Mesendoderm (in vitro differentiated cells): ENCODE results near the gene NUPR1.

Experiments
- DNase-seq: peaks from one replicate; pipeline ENCODE4 v3.0.0; 2013
- H2AK5ac ChIP-seq: 2 replicates; pipeline ENCODE4 v1.6.1; 2013; ENCODE audit warnings: low read length, inconsistent platforms
- H2BK120ac ChIP-seq: 2 replicates; pipeline ENCODE4 v1.6.1; 2013; ENCODE audit warnings: low read depth, mild to moderate bottlenecking, low read length, moderate library complexity, mixed read lengths
- H2BK15ac ChIP-seq: replicated peaks from 2 replicates; pipeline ENCODE4 v1.6.1; 2013; ENCODE audit warnings: low read depth, mild to moderate bottlenecking, moderate library complexity
- H2BK5ac ChIP-seq: 2 replicates; pipeline ENCODE4 v1.6.1; 2013; ENCODE audit warnings: low read length, inconsistent platforms
- H3K18ac ChIP-seq: 2 replicates; pipeline ENCODE4 v1.6.1; 2013; ENCODE audit warnings: mild to moderate bottlenecking, low read length, mixed read lengths
- H3K23ac ChIP-seq: one replicate; pipeline ENCODE4 v1.6.1; 2013; ENCODE audit warnings: low read length
- H3K27ac ChIP-seq: 2 replicates; pipeline ENCODE4 v1.5.1; 2013; ENCODE audit warnings: low read depth, mild to moderate bottlenecking, inconsistent platforms, low read length, moderate library complexity
- H3K27me3 ChIP-seq: 2 replicates; pipeline ENCODE4 v1.6.1; 2013; ENCODE audit warnings: low read length, control low read depth, mild to moderate bottlenecking, inconsistent platforms; ENCODE audit not compliant: insufficient read depth, poor library complexity
- H3K36me3 ChIP-seq: 2 replicates; pipeline ENCODE4 v1.6.1; 2013; ENCODE audit warnings: low read length, inconsistent platforms; ENCODE audit not compliant: control insufficient read depth, insufficient read depth
- H3K4ac ChIP-seq: one replicate; pipeline ENCODE4 v1.6.1; 2013; ENCODE audit warnings: low read depth, mild to moderate bottlenecking, low read length, moderate library complexity
- H3K4me1 ChIP-seq: 2 replicates; pipeline ENCODE4 v1.6.1; 2013; ENCODE audit warnings: low read depth, low read length, inconsistent platforms; ENCODE audit not compliant: control insufficient read depth
- H3K4me2 ChIP-seq: 2 replicates; pipeline ENCODE4 v1.6.1; 2013; ENCODE audit warnings: low read length
- H3K4me3 ChIP-seq: 2 replicates; pipeline ENCODE4 v1.5.1; 2013; ENCODE audit warnings: mild to moderate bottlenecking, low read length
- H3K56ac ChIP-seq: one replicate; pipeline ENCODE4 v1.6.1; 2013; ENCODE audit warnings: low read length
- H3K79me1 ChIP-seq: 2 replicates; pipeline ENCODE4 v1.6.1; 2013; ENCODE audit warnings: low read length, inconsistent platforms
- H3K79me2 ChIP-seq: 2 replicates; pipeline ENCODE4 v1.6.1; 2013; ENCODE audit warnings: mild to moderate bottlenecking, low read length; ENCODE audit not compliant: control insufficient read depth, insufficient read depth
- H3K9ac ChIP-seq: 2 replicates; pipeline ENCODE4 v1.6.1; 2013; ENCODE audit warnings: low read length, inconsistent platforms
- H4K5ac ChIP-seq: one replicate; pipeline ENCODE4 v1.6.1; 2013; ENCODE audit warnings: low read length
- H4K8ac ChIP-seq: one replicate; pipeline ENCODE4 v1.6.1; 2013; ENCODE audit warnings: low read depth, mild to moderate bottlenecking, control low read depth, low read length, moderate library complexity
- WGBS: extraction: QIAGEN DNeasy Blood & Tissue Kit; methylation state at CpG from one replicate; pipeline ENCODE4 v1.1.7; 2013; ENCODE audit warnings: low lambda C conversion rate, missing lambda C conversion rate; ENCODE audit not compliant: insufficient coverage; ENCODE audit errors: extremely low coverage; 5-methylcytosine and 5-hydroxymethylcytosine counted together

Gene NUPR1

GRCh38 chr16:28496844-28497243, 41.9 kb downstream of the NUPR1 start:
- no peak overlapping the region for H3K56ac ChIP-seq
- H3K4me1 ChIP-seq, result no peaks in the 10 kb centered on the region
- no peaks in the 10 kb centered on the region for H3K36me3 ChIP-seq
- WGBS, result no CpG with 5 or more reads among the region's 19 CpGs
- H3K23ac ChIP-seq, result no peak overlapping the region
- no peak for DNase-seq
- no peak overlapping the region for H4K5ac ChIP-seq
- no peak overlapping the region for H2BK120ac ChIP-seq
- H3K27me3 ChIP-seq, result no peaks in the 10 kb centered on the region
- H3K4ac ChIP-seq, result no peak overlapping the region
- H3K79me1 ChIP-seq, result no peaks in the 10 kb centered on the region
- no peak overlapping the region for H3K4me3 ChIP-seq
- no peak overlapping the region for H4K8ac ChIP-seq
- H3K18ac ChIP-seq, result no peak overlapping the region
- no peak overlapping the region for H3K4me2 ChIP-seq
- no peak overlapping the region for H2AK5ac ChIP-seq
- H3K79me2 ChIP-seq, result no peaks in the 10 kb centered on the region
- no peak overlapping the region for H2BK15ac ChIP-seq
- H3K27ac ChIP-seq, result no peak overlapping the region
- no peak overlapping the region for H3K9ac ChIP-seq
- H2BK5ac ChIP-seq, result no peak overlapping the region

GRCh38 chr16:28495795-28496749, 42.7 kb downstream of the NUPR1 start:
- H3K79me2 ChIP-seq, result no peaks in the 10 kb centered on the region

GRCh38 chr16:28495098-28495793, 43.5 kb downstream of the NUPR1 start:
- no peak overlapping the region for H3K23ac ChIP-seq
- no peak overlapping the region for H2BK120ac ChIP-seq
- H2BK5ac ChIP-seq, result no peak overlapping the region
- no peak overlapping the region for H2BK15ac ChIP-seq
- H4K5ac ChIP-seq, result no peak overlapping the region
- no peaks in the 10 kb centered on the region for H3K36me3 ChIP-seq
- H3K56ac ChIP-seq, result no peak overlapping the region
- no peaks in the 10 kb centered on the region for H3K79me1 ChIP-seq
- H3K9ac ChIP-seq, result no peak overlapping the region
- no peak overlapping the region for H3K27ac ChIP-seq
- H3K4me1 ChIP-seq, result no peaks in the 10 kb centered on the region
- H3K79me2 ChIP-seq, result no peaks in the 10 kb centered on the region
- WGBS, result no CpG with 5 or more reads among the region's 13 CpGs
- H3K4ac ChIP-seq, result no peak overlapping the region
- DNase-seq, result no peak
- no peaks in the 10 kb centered on the region for H3K27me3 ChIP-seq
- H3K18ac ChIP-seq, result no peak overlapping the region
- H3K4me2 ChIP-seq, result no peak overlapping the region
- H4K8ac ChIP-seq, result no peak overlapping the region
- no peak overlapping the region for H3K4me3 ChIP-seq
- H2AK5ac ChIP-seq, result no peak overlapping the region

More at GRCh38 chr16:28495795-28496749, 42.7 kb downstream of the NUPR1 start:
- Histone ChIP-seq H3K56ac (no peak overlapping the region), H3K4me2 (no peak overlapping the region), H2BK120ac (no peak overlapping the region), H3K4me1 (no peaks in the 10 kb centered on the region), H3K18ac (no peak overlapping the region), H2AK5ac (no peak overlapping the region), H3K79me1 (no peaks in the 10 kb centered on the region), H3K4ac (no peak overlapping the region), H3K23ac (no peak overlapping the region), H3K27ac (no peak overlapping the region), H3K27me3 (no peaks in the 10 kb centered on the region), H3K4me3 (no peak overlapping the region), H3K36me3 (no peaks in the 10 kb centered on the region), H2BK15ac (no peak overlapping the region), H2BK5ac (no peak overlapping the region), H4K5ac (no peak overlapping the region), H4K8ac (no peak overlapping the region), H3K9ac (no peak overlapping the region)
- DNase-seq, result no peak
- WGBS, result no CpG with 5 or more reads among the region's 20 CpGs

GRCh38 chr16:28494121-28494851, 44.5 kb downstream of the NUPR1 start, which contains the start of gene APOBR:
TSS of gene APOBR (plus strand) at chr16:28494643. CDS start at chr16:28494682, 39 bp downstream.
- Histone ChIP-seq H4K5ac (no peak within 1 kb of the TSS), H2BK5ac (no peak within 1 kb of the TSS), H2BK120ac (no peak within 1 kb of the TSS), H3K36me3 (no peaks in the 10 kb centered on the region), H3K23ac (no peak within 1 kb of the TSS), H3K4me2 (no peak within 1 kb of the TSS), H2AK5ac (no peak within 1 kb of the TSS), H3K4ac (no peak within 1 kb of the TSS), H3K9ac (no peak within 1 kb of the TSS), H4K8ac (no peak within 1 kb of the TSS), H3K4me3 (no peak within 1 kb of the TSS), H2BK15ac (no peak within 1 kb of the TSS), H3K56ac (no peak within 1 kb of the TSS), H3K79me1 (no peaks in the 10 kb centered on the region), H3K18ac (no peak within 1 kb of the TSS), H3K27me3 (no peaks in the 10 kb centered on the region), H3K27ac (no peak within 1 kb of the TSS), H3K4me1 (no peaks in the 10 kb centered on the region), H3K79me2 (no peaks in the 10 kb centered on the region)
- WGBS, result no CpG with 5 or more reads among the region's 12 CpGs
- DNase-seq, result no peak

GRCh38 chr16:28492511-28492910, 46.3 kb downstream of the NUPR1 start:
- no peaks in the 10 kb centered on the region for H3K79me1 ChIP-seq
- H3K4ac ChIP-seq, result no peak overlapping the region
- H3K9ac ChIP-seq, result peak overlapping the region; percentile 75
- no peak overlapping the region for H2BK15ac ChIP-seq
- H3K4me1 ChIP-seq, result no peaks in the 10 kb centered on the region
- H2BK120ac ChIP-seq, result no peak overlapping the region
- no peak overlapping the region for H3K4me3 ChIP-seq
- peak overlapping the region; percentile 68 for H4K5ac ChIP-seq
- H3K18ac ChIP-seq, result no peak overlapping the region
- no peak overlapping the region for H3K56ac ChIP-seq
- H3K27ac ChIP-seq, result no peak overlapping the region
- no peaks in the 10 kb centered on the region for H3K27me3 ChIP-seq
- no peaks in the 10 kb centered on the region for H3K79me2 ChIP-seq
- no peak for DNase-seq
- H2AK5ac ChIP-seq, result no peak overlapping the region
- no peaks in the 10 kb centered on the region for H3K36me3 ChIP-seq
- no peak overlapping the region for H4K8ac ChIP-seq
- H2BK5ac ChIP-seq, result no peak overlapping the region
- WGBS, result no CpG with 5 or more reads among the region's 4 CpGs
- no peak overlapping the region for H3K4me2 ChIP-seq
- no peak overlapping the region for H3K23ac ChIP-seq
